Tibial nerve (tissue), 4 donors: ENCODE data around the gene GPC5.

Experiments used
- CTCF ChIP-seq, 5 experiments: fragments of 200-600 bp in 3 of 5; fragments of 450-650 bp in 2 of 5; sonication (generic) in 3 of 5; IDR thresholded peaks; one replicate each; pipeline ENCODE4 v1.5.1; 2016 to 2019; ENCODE audit warnings: antibody characterized with exemption in 5 of 5, mild to moderate bottlenecking in 3 of 5, moderate library complexity in 2 of 5
- EP300 ChIP-seq, 2 donors: sonication (generic); formaldehyde crosslinking; IDR thresholded peaks; one replicate each; pipeline ENCODE4 v1.6.1; 2017; ENCODE audit warnings: antibody characterized with exemption in 2 of 2, mild to moderate bottlenecking in 1 of 2

- TF ChIP-seq EP300 (IDR thresholded peaks at IDR 0.05) (no peak), CTCF (IDR thresholded peaks at IDR 0.05) (no peak)
Observed at GRCh38 chr13:91868351-91868750, 469.9 kb downstream of the GPC5 start.
